Fibroblast of skin of right biceps (primary cell): ENCODE data around the gene SEMA5B.

ENCODE experiments used
- DNase-seq: peaks from one replicate; pipeline ENCODE4 v3.0.0-alpha.2; 2013

Gene SEMA5B

DNA sequence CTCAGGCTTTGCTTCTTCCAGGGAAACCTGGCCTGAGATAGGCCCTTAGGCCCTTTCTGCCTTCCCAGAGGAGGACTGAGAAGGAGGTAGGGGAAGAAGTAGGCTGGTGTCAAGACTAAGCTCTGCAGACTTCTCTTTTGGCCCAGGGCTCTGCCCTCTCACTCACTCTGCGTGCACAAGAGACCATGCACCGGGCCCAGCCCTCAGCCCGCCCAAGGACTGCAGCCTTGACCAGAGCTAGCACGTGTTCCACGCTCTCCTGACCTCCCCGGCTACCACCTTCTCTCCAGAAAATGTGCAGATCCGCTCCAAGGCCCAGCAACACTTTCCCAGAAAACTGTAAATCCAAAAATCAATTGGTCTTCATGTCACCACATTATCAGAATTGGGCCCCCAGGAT is 59.8 kb downstream of the SEMA5B start:
- DNase-seq = no peak

DNA sequence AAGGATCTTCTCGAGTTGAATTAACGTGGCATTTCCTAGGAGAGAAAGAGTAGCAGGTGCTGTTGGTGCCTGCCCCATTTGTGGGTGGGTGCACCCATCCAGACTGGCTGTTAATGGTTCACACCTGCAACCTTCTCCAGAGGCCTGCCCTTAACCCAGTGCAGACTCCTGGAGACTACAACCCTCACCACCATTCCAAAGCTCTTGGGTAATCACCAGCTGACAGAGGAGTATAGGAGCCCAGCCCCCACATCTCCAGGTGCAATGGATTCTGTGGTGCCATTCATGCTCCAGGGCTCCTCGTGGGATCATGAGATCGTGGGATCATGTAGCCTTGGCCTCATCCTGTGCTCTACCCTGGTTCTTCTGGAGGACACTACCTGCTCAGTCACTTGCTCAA is 60.2 kb downstream of the SEMA5B start:
- DNase-seq = no peak

GRCh38 chr3:122966045-122966444 is 61.5 kb downstream of the SEMA5B start:
- DNase-seq = no peak

- no peak for DNase-seq
These were observed 62.8 kb downstream of the SEMA5B start for GRCh38 chr3:122964811-122965210.

- no peak for DNase-seq
These were observed 65.4 kb downstream of the SEMA5B start for GRCh38 chr3:122962149-122962548.

DNA sequence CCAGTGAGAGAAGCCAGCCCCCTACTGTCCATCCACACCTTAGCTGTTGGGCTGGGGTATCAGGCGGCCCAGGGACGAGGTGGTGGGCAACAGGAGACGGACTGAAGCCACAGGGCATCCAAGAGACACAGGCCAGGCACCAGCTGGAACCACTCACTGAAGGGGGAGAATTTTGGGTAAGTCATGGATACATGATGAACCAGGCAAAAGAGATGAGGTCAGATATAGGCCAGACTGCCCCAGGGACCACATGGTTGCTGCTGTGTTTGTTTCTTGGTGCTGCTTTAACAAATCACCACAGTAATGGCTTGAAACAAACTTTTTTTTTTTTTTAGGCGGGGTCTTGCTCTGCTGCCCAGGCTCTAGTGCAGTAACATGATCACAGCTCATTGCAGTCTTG is 66.4 kb downstream of the SEMA5B start:
- no peak for DNase-seq

DNA sequence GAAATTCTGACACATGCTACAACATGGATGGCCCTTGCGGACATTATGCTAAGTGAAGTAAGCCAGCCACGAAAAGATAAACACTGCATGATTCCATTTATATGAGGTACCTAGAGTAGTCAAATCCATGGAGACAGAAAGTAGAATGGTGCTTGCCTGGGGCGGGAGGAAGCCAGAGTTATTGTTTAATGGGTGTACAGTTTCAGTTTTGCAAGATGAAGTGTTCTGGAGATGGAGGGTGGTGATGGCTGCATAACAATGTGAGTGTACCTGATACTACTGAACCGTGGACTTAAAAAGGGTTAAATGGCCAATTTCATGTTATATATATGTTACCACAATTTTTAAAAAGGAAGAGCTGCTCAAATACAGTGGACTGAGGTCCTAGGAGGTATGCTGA is 66.9 kb downstream of the SEMA5B start:
- no peak for DNase-seq

DNA sequence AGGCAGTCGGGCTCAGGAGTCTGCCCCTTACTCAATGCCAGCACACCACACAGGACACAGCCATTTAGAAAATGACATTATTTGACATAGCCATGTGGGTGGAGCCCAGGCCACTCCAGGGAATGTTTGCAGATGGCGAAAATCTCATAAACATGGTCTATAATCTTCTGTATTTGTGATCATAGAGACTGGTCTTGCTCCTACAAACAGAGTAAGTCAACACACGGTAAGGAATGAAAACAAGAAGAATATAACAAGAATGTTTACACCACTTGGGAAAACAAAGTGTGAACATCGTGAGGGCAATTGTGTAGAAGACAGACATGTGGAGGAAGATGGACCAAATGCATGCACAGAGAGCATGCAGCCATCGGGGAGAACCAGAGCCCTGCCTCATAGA is 68.2 kb downstream of the SEMA5B start:
- DNase-seq = no peak

- DNase-seq = peak; percentile 42
These were observed 69.6 kb downstream of the SEMA5B start for GRCh38 chr3:122957707-122958689.

DNA sequence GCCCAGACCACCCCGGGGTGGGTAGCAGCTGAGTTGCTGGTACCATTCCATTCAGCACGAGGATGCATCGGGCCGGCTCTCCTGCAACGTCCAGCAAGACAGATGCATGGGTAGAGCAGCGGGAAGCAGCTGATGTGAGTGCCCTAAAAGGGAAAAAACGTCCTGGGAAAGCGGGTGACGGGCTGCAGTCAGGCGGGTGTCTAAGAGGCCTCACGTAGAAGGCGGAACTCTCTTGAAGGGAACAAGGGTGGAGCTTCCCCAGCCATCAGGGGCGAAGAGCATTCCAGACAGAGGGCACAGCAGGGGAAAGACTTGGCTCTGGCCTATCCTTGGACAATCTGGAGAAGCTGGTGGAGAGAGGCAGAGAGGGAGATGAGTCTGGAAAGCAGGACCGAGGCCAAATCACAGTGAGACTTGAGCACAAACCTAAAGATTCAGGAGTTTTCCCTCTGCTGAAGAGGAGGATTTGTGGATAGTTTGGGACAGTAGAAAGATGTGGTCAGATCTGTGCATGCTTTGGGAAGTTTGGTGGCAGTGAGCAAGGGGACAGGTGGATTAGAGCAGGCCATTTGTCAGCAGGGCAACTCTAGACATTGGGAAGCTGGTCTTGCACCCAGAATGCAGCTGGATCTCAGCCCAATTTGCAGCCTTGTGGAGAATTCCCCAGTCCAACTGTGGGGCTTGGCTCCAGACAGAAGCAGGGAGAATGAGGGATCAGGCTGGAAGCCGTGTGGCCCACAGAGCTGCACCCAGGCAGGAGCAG is 70.7 kb downstream of the SEMA5B start:
- no peak for DNase-seq

GRCh38 chr3:122955916-122956692 is 71.5 kb downstream of the SEMA5B start:
- no peak for DNase-seq

DNA sequence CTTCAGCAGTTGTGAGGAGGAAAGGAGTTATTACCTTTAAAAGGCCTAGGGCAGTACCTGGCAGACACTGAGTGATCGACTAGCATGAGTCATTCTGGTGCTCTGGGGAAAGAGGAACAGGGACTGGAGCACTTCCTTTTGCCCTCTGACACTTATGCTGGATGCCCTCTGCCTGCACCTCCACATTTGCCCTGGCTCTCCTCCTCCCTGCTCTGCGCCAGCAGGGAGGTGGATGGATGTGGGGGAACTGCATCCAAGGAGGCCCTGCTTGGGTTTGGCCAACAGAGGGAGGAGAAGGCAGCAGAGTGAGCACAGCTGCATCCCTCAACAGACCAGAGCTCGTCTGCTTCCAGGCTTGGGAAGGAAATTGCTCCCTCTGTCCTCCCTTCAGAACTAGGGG is 75.0 kb downstream of the SEMA5B start:
- no peak for DNase-seq

DNA sequence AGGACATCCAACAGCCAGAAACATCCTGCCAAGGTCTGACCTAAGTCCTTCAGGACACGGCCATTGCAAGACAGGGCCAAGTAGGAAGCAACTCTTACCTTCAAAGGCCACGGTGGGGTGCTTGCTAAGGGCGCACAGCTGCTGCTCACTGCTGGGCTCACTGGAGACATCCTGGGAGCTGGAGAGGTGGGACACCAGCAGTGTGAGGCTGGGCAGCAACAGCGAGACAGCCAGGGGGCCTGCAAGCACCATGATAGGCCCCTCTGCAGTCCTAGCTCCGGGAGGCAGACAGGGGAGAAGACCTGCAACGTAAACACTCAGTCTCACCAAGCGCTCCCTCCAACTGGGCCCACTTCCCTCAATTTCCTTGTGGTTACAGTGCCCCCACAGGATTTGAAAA is 79.2 kb downstream of the SEMA5B start:
- no peak for DNase-seq

GRCh38 chr3:122947738-122948137 is 79.8 kb downstream of the SEMA5B start:
- peak; percentile 65 for DNase-seq

DNA sequence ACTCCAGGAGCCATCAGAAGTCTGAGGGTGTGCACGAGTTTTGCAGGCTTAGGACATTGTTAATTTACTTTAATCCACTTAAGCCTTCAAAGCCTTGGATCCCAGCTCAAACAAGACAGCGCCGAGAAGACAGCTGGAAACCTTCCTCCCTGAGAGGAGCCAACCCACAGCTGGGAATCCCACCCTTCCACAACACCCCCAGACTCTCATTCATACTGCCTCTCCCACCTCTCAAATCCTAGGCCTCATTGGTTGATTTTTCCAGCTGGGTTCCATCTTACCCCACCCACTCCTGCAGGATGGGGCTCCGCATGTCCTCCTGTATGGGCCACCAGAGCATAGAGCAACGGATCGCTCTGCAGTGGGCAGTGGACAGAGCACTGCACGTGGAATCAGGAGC is 80.4 kb downstream of the SEMA5B start:
- DNase-seq = no peak

DNA sequence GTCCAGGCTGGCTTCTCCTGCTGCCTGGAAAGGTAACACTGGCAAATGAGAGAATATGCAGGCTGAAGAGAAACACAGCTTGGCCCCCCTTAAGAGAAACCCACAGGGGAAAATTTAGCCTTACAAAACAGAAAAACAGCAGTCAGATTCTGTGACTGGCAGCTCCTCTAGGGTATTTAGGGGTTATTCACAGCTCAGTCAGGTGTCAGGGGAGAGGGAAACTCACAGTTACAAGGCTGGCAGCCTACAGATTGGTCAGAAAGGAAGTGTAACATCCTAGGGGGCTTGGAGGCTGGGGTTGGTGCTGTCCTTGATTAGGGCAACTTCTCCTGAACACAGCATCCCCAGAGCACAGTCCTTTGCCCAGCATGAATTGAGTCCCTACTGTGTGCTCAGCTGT is 81.4 kb downstream of the SEMA5B start:
- no peak for DNase-seq

GRCh38 chr3:122945230-122945629 is 82.3 kb downstream of the SEMA5B start:
- no peak for DNase-seq

- peak; percentile 79 for DNase-seq
These were observed 82.8 kb downstream of the SEMA5B start for GRCh38 chr3:122944671-122945161.

DNA sequence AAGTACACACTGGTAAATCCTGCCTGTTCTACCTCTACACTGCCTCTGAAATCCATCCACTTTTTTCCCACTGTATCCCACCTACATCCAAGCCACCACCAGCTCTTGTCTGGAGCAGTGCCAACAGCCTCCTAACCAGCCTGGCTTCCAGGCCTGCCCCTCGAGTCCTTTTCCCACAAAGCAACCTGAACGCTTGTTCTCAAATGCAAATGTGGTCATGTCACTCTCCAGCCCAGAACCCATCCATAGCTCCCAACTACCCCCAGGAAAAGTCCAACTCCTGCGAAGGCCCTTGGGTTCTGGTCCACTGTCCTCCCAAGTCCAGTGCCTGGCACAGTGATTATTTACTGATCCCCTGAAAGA is 83.8 kb downstream of the SEMA5B start:
- DNase-seq = no peak

DNA sequence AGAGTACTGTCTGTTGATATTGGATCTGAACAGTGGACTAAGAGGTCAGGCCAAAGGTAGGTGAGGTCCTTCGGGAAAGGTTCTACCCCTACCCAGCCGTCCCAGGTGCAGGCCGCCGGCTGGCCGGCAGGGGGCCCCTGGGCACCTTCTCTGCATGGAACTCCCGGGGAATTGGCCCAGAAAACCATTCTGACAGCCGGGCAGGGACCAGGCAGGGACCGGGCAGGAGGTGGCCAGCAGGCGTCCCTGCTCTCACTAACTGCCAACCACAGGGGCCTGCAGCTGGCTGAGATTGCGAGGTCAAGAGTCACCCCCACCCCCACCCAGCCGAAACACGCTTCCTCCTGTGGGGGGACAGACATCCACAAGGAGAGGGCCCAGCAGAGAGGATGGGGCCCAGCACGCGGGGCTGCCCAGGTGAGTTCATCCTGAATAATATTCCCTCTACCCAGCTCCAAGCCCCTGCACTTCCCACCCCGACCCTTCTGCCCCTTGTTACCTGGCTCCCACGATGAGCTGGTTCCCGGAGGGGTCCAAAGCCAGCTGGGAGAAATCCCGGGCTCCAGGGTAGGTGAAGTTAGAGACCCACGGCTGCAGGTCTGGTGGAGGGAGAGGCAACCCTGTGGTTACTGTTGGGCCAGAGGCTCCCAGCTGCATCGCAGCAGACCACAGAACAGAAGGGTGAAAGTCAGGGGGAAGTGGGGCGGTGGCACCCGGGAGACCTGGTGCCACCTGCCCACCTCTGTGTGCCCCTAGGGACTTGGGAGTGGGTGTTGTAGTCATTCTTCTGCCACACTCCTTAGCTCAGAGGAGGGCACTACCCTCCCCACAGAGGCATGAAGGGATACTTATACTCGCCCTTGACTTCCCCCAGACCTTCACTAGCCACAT is 84.4 kb downstream of the SEMA5B start:
- DNase-seq = peak; percentile 53

DNA sequence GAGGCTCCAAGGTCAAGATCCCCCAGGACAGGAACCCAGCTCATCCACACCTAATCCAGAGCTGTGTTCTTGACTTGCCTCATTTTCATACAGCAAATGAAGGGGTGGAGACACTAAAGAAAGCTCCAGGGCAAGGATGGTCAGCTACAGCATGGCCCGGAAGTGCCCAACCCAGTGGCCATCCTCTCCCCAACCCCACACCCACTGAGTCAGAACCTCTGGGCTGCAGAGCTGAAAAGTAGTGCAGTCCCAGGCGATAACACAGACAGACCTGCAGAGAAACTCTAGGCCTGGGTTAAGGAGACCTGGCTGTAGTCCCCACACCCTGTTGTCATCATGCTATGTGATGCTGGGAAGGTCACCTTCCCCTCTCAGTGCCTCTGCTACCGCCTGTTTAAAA is 85.3 kb downstream of the SEMA5B start:
- DNase-seq = no peak
